ENCODE data around the gene S100A8. TPM values are rescaled to one million over a fixed set of nuclear protein-coding genes. Genes with fewer than 3 reads are reported as not detected.

S100A8 gene
- polyA plus RNA-seq, 5 donors, result 12.1 to 30.7 (median 22.1) TPM

DNA sequence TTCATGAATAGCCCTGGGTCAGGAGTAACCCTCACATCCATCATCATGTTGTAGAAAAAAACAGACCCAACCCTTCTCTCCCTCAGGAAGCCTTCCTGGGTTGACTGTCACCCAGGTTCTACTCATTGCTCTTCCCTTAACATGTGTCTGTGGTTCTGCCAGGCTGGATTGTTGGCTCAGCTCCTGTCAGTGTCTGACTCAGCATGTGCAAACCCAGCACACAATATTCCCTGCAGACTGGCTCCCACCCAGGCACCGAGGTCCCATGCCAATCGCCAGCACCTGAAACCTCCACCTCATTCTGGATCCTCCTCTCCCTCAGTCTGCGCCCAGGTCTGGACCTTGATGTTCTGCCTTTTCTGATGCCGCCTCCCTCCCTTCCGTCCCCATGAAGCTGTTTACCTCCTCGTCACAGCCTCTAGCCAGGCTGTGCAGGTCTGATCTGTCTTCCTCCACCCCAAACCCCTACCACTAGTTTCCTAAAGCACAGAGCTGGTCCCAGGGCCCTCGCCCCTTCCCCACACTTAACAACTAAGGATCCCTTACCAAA is 4.3 kb upstream of the S100A8 start:
- DNase-seq, result no peak

DNA sequence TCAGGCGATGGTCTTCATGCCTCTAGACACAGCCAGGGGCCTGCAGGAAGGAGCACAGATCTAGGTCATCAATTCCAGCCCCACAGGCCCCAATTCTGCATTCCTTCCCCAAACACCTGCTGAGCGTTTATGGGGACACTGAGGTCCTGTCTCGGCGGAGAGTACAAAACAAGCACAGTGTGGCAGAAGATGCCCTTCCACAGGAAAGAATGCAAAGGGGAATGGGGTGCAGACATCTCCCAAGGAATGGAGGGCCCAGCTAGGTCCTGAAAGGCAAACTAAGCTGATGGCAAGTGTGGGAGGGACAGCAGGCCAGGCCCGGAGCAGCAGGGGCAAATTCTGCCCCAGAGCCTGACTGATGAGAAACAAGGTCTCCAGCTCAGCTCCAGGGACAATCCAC is 3.5 kb upstream of the S100A8 start:
- no peak for DNase-seq

DNA sequence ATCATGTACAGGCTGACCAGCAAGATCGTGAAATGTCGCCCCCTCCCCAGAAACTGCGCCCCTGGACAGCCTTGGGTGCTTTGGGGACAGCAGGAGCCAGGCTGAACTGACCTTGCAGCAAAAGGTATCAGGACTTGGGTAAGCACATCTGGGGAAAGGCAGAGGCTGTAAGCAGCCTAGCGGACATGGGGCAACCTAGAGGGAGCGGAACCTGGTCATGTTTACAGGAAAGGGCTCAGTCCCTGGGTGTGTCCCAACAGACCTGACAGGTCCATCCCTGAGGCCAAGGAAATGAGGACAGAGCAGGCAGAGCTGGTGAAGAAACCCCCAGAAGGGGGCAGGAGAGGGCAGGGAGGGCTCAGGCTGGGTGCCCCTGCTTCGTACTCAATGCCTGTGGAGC is 3.1 kb upstream of the S100A8 start:
- no peak for DNase-seq

DNA sequence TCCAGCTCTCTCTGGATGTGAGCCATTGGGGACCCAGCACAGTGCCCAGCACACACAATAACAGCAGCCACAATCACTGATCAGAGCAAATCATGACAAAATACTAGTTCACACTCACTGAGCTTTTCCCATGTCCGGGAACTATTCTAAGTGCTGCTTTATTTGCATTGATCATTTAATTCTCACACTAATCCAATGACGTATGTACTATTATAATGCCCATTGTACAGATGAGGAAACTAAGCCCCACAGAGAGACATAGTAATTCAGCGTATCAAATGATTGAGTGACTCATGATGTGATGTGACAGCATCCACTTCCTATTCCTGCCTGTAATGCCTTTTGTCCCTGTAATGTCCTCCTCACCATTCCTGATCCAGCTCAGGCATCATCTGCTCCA is 1.9 kb upstream of the S100A8 start:
- DNase-seq, result no peak

DNA sequence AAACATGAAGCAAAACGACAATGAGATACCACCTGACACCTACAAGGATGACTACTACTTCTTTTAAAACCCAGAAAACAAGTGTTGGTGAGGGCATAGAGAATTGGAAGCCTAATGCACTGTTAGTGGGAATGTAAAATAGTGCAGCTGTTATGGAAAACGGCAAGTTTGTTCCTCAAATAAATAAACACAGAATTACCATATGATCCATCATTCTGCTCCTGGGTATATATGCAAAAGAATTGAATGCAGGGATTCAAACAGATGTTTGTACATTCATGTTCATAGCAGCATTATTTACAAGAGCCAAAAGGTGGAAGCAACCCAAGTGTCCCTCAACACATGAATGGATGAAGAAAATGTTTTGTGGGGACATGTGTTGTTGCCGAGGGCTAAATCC is 1.4 kb upstream of the S100A8 start:
- DNase-seq, result no peak

DNA sequence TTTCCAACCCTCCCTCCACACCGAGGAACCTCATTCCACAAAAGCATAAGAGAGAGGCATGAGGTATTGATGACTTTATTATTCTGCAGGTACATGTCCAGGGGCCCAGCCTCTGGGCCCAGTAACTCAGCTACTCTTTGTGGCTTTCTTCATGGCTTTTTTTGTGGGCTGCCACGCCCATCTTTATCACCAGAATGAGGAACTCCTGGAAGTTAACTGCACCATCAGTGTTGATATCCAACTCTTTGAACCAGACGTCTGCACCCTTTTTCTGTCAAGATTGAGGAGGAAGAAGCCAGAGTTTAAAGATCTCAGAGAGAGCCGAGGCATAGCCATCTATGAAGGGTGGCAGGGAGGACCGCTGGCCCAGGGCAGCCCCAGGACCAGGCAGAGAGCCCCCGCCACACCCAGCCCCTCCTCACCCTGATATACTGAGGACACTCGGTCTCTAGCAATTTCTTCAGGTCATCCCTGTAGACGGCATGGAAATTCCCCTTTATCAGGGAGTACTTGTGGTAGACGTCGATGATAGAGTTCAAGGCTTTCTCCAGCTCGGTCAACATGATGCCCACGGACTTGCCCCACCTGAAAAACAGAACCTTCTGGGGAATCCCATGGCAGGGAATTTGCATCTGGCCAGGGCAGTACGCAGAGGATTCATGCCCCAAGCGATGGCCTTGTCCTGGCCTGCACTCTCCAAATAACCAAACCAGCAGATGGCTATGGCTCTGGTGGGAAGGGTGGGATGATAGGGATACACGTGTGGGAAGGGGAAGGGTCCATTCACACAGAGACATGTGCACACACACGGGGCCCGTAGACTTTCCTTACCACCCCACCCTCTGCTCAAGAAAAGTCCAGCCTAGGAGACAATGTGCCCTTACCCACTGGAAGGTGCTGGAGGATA is 647 bp downstream of the S100A8 start:
- no peak for DNase-seq

DNA sequence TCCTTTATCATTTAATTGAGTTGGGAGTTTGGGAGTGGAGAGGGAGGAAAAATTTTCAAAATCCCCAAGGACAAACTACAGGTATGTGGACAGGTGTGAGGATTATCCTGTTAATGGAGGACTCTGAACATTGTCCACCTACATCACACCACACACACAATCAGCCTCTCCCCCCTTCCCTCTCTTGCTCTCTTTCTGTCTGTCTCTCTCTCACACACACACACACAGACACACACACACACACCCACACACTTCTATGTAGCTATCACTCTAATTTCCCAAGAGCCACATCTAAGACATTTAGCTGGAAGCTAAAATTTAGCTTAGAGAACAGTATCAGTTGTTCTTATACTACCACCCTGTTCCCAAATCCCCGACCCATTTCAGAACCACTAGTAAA is 1.5 kb downstream of the S100A8 start:
- DNase-seq, result no peak

DNA sequence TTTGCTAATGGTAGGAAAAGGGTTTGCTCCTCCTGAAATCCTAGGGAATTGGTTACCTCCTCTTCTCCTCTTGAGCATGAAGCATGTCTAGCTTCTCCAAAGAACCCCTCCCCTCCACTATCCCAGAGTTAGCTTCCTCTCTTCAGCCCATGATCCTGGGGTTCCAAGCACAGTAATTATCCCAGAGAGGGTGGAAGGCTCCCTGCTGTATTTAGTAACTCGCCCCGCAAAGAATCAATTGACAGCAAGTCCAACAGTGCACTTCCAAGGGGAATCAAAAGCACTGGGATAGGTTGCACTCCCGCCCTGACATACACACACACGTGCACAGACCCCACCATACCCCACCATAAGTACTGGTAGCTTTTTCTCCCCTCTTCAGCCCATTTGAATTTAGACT is 3.1 kb downstream of the S100A8 start:
- no peak for DNase-seq

DNA sequence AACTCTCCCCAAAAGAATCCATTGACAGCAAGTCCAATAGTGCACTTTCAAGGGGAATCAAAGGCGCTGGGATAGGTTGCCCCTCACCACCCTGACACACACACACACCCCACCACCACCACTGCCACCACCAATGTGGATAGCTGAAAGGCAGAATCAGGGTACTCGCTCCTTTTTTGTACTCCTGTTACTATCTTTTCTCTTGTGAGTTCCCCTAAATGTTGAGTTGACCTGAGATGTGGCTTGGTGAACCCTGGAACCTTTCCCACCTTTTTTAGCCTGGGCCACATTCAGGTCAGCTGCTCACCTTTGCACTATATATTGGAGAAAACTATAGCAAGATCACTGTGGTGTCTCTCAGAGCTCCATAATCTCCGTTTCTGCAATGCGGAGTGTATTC is 3.9 kb downstream of the S100A8 start:
- no peak for DNase-seq

DNA sequence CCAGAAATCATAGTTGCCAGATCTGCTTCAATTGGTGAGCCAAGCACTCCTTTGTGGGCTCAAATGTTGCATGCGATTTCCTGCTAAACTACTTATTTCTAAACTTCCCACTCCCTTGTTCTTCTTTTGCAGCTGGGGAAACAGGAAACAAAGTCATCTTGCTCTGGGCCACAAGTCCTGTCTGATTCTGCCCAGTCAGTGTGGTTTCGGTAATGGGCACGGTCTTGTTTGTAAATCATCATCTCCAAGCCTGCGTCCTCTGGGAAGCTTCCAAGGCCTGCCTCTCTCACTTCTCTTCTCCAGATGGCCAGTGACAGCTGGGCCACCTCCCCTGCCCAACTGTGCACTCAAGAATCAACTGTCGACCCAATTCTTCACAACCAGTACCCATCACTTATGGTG is 4.4 kb downstream of the S100A8 start:
- DNase-seq, result no peak

DNA sequence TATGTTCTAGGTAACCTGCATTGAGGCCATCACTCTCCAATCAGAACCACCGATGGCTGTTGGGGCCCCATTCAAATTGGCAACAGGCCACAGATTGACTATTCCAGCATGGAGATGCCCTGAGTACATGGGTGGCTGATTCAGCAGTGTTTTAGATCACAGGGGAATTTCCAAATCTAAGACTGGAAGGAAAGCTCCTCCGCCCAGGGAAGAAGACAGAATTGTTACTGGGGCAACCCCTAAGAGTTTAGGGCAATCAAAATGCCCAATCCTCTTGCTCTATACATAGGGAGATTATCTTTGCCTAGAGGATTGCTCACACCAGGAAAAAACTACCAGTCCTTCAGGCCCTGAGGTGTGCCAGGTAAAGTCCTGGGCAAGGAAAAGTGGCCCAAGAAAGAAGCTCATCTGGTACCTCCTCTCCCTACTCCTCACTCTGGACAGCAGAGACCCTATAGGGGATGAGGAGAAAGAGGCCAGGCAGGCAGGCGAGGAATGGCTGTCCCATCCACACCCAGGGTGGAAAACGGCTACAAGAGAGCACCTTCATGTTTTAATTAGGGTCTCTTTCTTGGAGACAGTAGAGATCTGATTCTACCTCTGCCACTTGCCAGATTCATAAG is 5.8 kb downstream of the S100A8 start:
- no peak for DNase-seq

DNA sequence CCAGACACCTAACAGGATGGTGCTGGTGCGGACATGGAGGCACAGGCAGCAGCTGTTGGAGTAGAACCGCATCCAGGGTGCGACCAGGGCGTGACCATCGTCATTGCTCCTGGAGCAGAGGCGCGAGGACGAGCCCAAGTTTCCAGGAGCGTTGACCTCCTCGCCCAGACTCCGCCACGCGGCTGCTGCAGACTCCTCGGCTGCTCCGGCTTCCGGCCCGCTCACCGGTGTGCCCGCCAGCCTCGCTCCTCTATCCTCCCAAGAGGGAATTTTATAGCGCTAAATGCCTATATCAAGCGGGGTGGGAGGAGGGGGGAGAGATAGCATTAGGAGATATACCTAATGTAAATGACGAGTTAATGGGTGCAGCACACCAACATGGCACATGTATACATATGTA is 10.2 kb downstream of the S100A8 start:
- DNase-seq, result no peak

DNA sequence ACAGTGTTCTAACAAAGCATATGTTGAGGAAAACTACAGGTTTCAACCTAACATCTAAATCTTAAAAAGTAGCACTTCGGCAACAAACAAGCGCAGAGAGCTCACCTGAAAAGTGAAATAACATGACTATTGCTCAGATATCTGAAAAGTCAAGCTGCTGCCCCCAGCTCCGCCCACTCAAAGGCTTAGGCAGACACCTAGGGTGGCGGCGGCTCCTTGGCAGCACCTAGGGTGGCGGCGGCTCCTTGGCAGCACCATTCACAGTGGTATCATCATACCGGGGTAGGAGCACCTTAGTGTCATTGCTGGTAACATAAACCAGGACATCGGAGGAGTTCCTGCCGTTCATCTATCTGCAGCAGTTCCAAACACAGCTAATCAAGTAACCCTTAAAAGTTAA is 11.3 kb downstream of the S100A8 start:
- DNase-seq, result no peak

DNA sequence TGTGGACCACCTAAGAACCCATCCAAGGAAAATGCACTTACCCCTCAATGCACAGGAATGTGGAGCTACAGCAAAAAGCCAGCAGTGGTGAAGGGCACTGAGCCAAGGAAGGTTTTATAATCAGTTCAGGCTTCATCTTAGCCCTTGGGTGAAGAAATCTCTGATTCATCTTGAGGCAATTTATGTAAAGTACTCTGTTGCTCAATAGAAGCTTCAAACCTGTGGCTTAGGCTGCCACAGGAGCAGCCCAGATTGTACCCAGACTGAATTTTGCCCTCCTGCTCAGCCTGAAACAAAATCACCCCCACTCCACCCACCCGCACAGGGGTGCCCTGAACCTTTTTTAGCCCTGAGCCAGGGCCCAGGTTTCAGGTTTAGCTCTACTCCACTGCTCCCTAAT is 15.4 kb downstream of the S100A8 start, which contains the start of gene S100A12:
S100A12 (minus strand) TSS at position 111 of the 400 bp plus-strand sequence. CDS start 1,029 bp downstream, outside the sequence.
- DNase-seq, result no peak

DNA sequence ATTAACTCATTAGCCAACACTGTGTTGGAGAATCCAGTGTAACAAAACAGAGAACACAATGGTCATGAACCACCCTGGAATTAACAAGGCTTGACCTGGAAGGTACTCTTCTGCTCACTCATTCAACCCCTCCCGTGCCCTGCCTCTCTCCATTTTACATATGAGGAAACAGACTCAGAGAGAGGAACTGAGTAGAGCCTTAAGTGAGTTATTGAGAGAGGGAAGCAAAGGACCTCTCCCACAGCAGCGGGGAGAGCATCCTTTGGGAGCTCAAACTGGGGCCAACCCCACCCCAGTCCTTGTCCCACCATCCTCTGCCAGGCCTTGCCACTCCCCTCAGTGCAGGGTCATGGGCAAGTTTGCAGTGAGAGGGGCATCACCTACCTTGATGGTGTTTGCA is 16.8 kb downstream of the S100A8 start:
- DNase-seq, result no peak

DNA sequence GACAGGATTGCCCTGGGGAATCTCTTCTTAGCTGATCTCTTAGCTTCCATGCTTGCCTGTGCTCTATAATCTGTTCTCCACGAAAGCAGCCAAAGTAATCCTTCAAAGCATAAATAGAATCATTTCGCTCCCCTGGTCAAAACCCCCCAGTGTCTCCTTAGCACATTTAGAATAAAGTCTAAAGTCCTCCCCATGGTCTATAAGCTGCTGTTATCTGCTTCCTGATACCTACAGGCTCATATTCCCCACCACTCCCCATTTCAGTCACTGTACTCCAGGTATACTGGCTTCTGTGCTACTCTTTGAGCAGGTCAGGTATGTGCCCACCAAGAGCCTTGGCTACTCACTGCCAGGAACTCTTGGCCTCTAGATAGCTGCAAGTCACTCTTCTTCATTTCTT is 18.3 kb downstream of the S100A8 start:
- DNase-seq, result no peak

DNA sequence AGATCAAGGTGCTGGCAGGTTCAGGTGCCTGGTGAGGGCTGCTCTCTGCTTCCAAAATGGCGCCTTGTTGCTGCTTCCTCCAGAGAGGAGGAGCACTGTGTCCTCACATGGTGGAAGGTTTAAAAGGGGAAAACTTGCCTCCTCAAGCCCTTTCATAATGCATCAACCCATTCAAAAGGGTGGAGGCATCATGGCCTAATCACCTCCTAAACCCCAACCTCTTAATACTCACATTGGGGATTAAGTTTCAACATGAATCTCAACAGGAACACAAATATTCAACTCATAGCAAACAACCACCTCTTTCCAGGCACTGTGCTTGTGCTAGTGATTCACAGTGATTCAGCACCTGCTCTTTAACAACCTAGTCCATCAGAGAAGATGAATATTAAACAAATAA is 19.6 kb downstream of the S100A8 start:
- DNase-seq, result no peak

DNA sequence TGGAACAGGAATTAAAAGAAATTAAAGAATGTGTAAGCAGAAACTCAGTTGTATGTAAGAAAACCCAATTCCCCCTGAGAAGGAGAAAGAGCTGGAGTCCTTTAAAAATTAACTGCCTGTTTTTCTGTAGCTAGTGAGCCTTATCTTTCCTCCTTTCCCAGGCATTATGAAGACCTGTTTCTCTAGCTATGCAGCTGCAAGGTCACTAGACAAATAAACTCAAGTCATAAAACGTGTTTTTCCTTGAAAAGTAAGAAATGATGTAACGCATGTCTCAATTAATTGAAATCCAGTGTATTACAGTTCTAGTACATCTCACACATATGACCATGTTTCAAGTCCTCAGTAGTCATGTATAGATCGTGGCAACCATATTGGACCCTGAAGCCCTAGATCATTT is 20.7 kb downstream of the S100A8 start:
- no peak for DNase-seq

DNA sequence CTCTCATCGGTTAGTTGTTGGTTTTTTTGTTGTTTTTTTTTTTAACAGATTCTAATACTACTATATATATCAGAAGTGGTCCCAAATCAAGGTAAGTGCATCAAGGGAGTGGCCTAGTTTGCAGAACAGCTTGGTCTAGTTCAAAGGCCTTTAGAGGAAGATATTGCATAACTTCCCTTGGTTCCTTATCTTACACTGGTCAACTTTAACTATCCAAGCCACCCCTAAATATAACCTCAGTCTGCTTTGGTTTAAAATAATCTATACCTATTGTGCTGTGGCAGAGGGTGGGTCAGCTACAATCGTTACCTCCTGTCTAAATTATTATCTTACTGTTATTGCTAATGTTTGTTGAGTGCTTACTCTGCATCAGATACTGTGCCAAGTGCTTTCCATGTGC is 22.4 kb downstream of the S100A8 start:
- DNase-seq, result no peak

DNA sequence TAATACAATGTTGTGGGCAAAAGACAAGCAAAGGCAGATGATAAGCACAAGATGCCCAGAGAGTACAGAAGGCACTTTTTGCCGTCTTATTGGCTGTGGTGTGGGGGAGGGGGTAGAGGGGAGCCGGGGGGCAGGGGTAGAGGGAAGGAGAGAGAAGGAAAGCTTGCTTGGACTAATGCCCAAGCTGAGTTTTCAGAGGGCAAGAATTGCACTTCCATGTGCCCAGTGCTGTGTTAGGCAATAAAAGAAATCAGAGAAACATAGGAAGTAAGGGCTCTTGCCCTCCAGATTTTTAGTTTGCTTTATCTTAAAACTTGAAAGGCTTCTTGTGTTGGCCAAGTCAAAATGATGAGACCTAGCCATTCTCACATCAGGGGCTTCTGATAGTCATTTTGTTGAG is 23.8 kb downstream of the S100A8 start:
- no peak for DNase-seq

DNA sequence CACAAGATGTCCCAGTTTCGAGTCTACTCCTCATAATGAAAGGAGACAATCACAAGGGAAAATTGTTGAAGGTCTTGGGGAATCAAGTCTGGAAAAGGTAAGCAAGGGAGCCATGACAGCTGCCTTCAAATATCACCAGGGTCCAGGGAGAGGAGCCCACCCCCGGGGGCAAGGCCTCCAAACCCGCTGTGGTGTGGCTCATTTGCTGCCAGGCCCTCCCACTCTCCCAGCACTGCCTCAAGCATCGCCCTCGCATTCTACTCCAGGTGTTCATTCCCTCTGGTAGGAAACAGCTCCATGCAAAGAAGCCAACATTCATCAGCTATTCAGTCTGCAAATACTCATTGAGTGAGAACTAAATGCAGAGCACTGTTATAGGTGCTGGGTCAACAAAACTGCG is 24.6 kb downstream of the S100A8 start:
- no peak for DNase-seq

DNA sequence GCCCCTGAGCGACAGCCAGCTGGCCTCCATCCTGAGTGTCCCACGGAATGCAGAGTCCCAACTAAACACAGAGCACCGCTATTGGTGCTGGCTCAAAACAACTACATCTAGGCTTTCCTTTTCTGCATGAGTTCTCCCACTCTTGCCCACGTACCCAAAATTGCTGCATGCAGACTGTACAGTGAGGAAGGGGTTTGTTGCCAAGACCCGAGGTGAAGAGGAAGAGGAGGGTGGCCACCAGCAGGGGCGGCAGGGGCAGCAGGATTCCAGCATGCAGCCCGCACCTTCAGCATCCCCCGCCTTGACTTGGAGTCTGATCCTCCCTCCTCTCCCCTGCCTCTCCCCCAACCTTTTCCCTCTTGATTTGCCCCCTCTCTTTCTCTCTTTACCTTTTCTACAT is 25.2 kb downstream of the S100A8 start:
- DNase-seq, result no peak
